CD14-positive monocyte (primary cell): ENCODE measurements around the gene HLA-DPA1. TPM values are rescaled to one million over a fixed set of nuclear protein-coding genes. Genes with fewer than 3 reads are reported as not detected.

Source experiments
- DNase-seq, 3 donors: peaks; one replicate each; pipeline ENCODE4 v3.0.0-alpha.2; 2011 to 2022
- H2AFZ ChIP-seq: 2 replicates; pipeline ENCODE4 v1.6.0; 2012; ENCODE audit warnings: mild to moderate bottlenecking, low read depth, low read length, inconsistent platforms; ENCODE audit not compliant: insufficient read depth, poor library complexity, severe bottlenecking
- H3K27ac ChIP-seq, 2 donors: 1 replicate in 1 of 2; 2 replicates in 1 of 2; pipeline ENCODE4 v1.5.1; 2012 to 2013; ENCODE audit warnings: low read length in 2 of 2, control low read depth in 1 of 2, inconsistent platforms in 1 of 2, low read depth in 1 of 2, mild to moderate bottlenecking in 1 of 2
- H3K27me3 ChIP-seq, 2 donors: one replicate each; pipeline versions ENCODE4 v1.6.0 to v1.6.1; 2011 to 2013; ENCODE audit warnings: low read length in 2 of 2; ENCODE audit not compliant: control insufficient read depth in 2 of 2, insufficient read depth in 2 of 2
- H3K36me3 ChIP-seq, 2 donors: replicated peaks in 1 of 2; 1 replicate in 1 of 2; 2 replicates in 1 of 2; pipeline versions ENCODE4 v1.5.1 to v1.6.1; 2012 to 2013; ENCODE audit warnings: low read length in 2 of 2, control low read depth in 1 of 2, inconsistent platforms in 1 of 2, mild to moderate bottlenecking in 1 of 2; ENCODE audit not compliant: insufficient read depth in 2 of 2, control insufficient read depth in 1 of 2
- H3K4me1 ChIP-seq, 2 donors: 1 replicate in 1 of 2; 2 replicates in 1 of 2; pipeline versions ENCODE4 v1.5.1 to v1.6.1; 2012 to 2013; ENCODE audit warnings: low read length in 2 of 2, control low read depth in 1 of 2, inconsistent platforms in 1 of 2, mild to moderate bottlenecking in 1 of 2, moderate library complexity in 1 of 2; ENCODE audit not compliant: insufficient read depth in 2 of 2, control insufficient read depth in 1 of 2
- H3K4me2 ChIP-seq: replicated peaks from 2 replicates; pipeline ENCODE3; 2012; ENCODE audit warnings: low read length, moderate library complexity, mild to moderate bottlenecking; ENCODE audit not compliant: poor library complexity, severe bottlenecking; ENCODE audit errors: extremely low read depth
- H3K4me3 ChIP-seq, 3 experiments: fragments of 200-600 bp in 1 of 3; sonication (generic) in 1 of 3; replicated peaks in 1 of 3; 1 replicate in 2 of 3; 2 replicates in 1 of 3; pipeline ENCODE4 v1.5.1; 2011 to 2013; ENCODE audit warnings: low read length in 3 of 3, mild to moderate bottlenecking in 3 of 3, control low read depth in 2 of 3, low read depth in 2 of 3, inconsistent platforms in 1 of 3, moderate library complexity in 1 of 3
- H3K79me2 ChIP-seq: 2 replicates; pipeline ENCODE4 v1.6.0; 2012; ENCODE audit warnings: mild to moderate bottlenecking, control low read depth, inconsistent platforms, low read length, moderate library complexity; ENCODE audit not compliant: insufficient read depth
- H3K9ac ChIP-seq: 2 replicates; pipeline ENCODE4 v1.6.0; 2017; ENCODE audit warnings: low read length, mild to moderate bottlenecking; ENCODE audit not compliant: insufficient read depth, poor library complexity, severe bottlenecking
- H3K9me3 ChIP-seq, 2 donors: replicated peaks in 1 of 2; 1 replicate in 1 of 2; 2 replicates in 1 of 2; pipeline versions ENCODE4 v1.5.1 to v1.6.1; 2012 to 2013; ENCODE audit warnings: low read length in 2 of 2, control low read depth in 1 of 2; ENCODE audit not compliant: control insufficient read depth in 1 of 2, insufficient read depth in 1 of 2
- H4K20me1 ChIP-seq: 2 replicates; pipeline ENCODE4 v1.6.0; 2012; ENCODE audit warnings: mild to moderate bottlenecking, low read length, control low read depth, moderate library complexity; ENCODE audit not compliant: insufficient read depth
- H3K27ac Mint-ChIP-seq, 7 donors: one replicate each; pipeline ENCODE4 v1.8.0; 2020; ENCODE audit warnings: mild to moderate bottlenecking in 7 of 7, mixed read lengths in 7 of 7, moderate library complexity in 6 of 7, inconsistent platforms in 2 of 7
- H3K27me3 Mint-ChIP-seq, 3 donors: one replicate each; pipeline ENCODE4 v1.8.0; 2021 to 2022; ENCODE audit warnings: low read depth in 3 of 3, mild to moderate bottlenecking in 3 of 3, mixed read lengths in 3 of 3, moderate library complexity in 3 of 3, inconsistent platforms in 1 of 3
- H3K36me3 Mint-ChIP-seq, 2 donors: one replicate each; pipeline ENCODE4 v1.8.0; 2020; ENCODE audit warnings: mixed read lengths in 2 of 2, inconsistent platforms in 1 of 2, mild to moderate bottlenecking in 1 of 2
- H3K4me1 Mint-ChIP-seq: one replicate; pipeline ENCODE4 v1.8.0; 2020; ENCODE audit warnings: mild to moderate bottlenecking, mixed read lengths
- H3K4me3 Mint-ChIP-seq, 2 donors: one replicate each; pipeline ENCODE4 v1.8.0; 2020; ENCODE audit warnings: mild to moderate bottlenecking in 2 of 2, mixed read lengths in 2 of 2, moderate library complexity in 1 of 2
- H3K9me3 Mint-ChIP-seq, 7 donors: one replicate each; pipeline ENCODE4 v1.8.0; 2020 to 2022; ENCODE audit warnings: mixed read lengths in 7 of 7, mild to moderate bottlenecking in 6 of 7, moderate library complexity in 6 of 7, inconsistent platforms in 2 of 7
- WGBS: methylation state at CpG from one replicate; pipeline ENCODE4 v1.1.5; 2013; ENCODE audit warnings: missing lambda C conversion rate; ENCODE audit not compliant: insufficient coverage; 5-methylcytosine and 5-hydroxymethylcytosine counted together
- intact Hi-C, 2 donors: fragments of 100-400 bp; cut with micrococcal nuclease; formaldehyde crosslinking; loops; one replicate each; pipeline versions ENCODE4 v1.15.0 to v1.15.1; 2023
- polyA plus RNA-seq, 3 donors: library from polyadenylated mRNA; depleted of rRNA in 1 of 3; unstranded in 2 of 3; stranded (reverse) in 1 of 3; fragments of 300-500 nt in 2 of 3; fragments of >200 nt in 1 of 3; fragmentation: Illumina TruSeq in 2 of 3; gene quantifications; 1 replicate in 2 of 3; 2 replicates in 1 of 3; pipeline ENCODE4 v1.2.3, GENCODE V29; 2012 to 2021
- TF ChIP-seq, protein P1 (sequence below): fragments of 200-600 bp; IDR thresholded peaks from one replicate; pipeline ENCODE4 v1.8.0; 2022; ENCODE audit warnings: antibody characterized with exemption, mild to moderate bottlenecking

The HLA-DPA1 gene
- polyA plus RNA-seq, 3 donors, result 578 to 1,024 (median 796) TPM

DNA sequence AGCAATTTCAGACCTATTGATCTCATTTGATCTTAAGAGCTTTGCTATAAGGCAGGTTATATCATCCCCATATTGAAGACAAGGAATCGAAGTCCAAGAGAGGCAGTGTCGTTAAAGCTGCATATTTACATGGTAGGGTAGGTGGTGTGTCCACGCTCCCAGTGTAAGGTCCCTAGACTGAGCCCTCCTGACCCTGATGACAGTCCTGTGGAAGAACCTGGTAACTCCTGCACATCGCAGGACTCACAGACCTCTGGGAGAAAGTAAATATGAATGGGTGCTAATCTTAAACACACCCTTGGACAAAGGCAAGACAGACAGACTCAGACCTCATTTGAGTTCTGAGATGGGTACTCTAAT is 1.7 kb upstream of the HLA-DPA1 start:
- no peaks in the 10 kb centered on the region for H3K9me3 ChIP-seq
- Mint-ChIP-seq H3K4me3 (peak overlapping the region; percentile 73 to 96), H3K27ac (peak overlapping the region; percentile 94 to 98 (median 97)), H3K27me3 (peaks cover 0 to 4% (median 0%) of the 10 kb centered on the region in 3 donors), H3K9me3 (no peaks in the 10 kb centered on the region), H3K4me1 (peaks cover 74% of the 10 kb centered on the region), H3K36me3 (peaks cover 30 to 53% of the 10 kb centered on the region in 2 donors)
- H3K4me1 ChIP-seq, result peaks cover 70 to 89% of the 10 kb centered on the region in 2 donors
- DNase-seq, result no peak
- H3K27ac ChIP-seq, result peak overlapping the region; percentile 80 to 88
- peaks cover 21% of the 10 kb centered on the region for H4K20me1 ChIP-seq
- peak overlapping the region in 2 of 3 experiments; percentile 95 to 100 for H3K4me3 ChIP-seq
- H3K79me2 ChIP-seq, result peaks cover 76% of the 10 kb centered on the region
- TF ChIP-seq, protein P1, sequence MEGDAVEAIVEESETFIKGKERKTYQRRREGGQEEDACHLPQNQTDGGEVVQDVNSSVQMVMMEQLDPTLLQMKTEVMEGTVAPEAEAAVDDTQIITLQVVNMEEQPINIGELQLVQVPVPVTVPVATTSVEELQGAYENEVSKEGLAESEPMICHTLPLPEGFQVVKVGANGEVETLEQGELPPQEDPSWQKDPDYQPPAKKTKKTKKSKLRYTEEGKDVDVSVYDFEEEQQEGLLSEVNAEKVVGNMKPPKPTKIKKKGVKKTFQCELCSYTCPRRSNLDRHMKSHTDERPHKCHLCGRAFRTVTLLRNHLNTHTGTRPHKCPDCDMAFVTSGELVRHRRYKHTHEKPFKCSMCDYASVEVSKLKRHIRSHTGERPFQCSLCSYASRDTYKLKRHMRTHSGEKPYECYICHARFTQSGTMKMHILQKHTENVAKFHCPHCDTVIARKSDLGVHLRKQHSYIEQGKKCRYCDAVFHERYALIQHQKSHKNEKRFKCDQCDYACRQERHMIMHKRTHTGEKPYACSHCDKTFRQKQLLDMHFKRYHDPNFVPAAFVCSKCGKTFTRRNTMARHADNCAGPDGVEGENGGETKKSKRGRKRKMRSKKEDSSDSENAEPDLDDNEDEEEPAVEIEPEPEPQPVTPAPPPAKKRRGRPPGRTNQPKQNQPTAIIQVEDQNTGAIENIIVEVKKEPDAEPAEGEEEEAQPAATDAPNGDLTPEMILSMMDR, result no peak
- no peaks in the 10 kb centered on the region for H3K27me3 ChIP-seq
- no peak overlapping the region for H3K9ac ChIP-seq
- H2AFZ ChIP-seq, result no peak overlapping the region
- H3K4me2 ChIP-seq, result peak overlapping the region; percentile 96
- WGBS, result 97% methylated on average over 3 of the region's 4 CpGs
- intact Hi-C loops, result no loop called here
- peaks cover 2 to 8% of the 10 kb centered on the region in 2 donors for H3K36me3 ChIP-seq

DNA sequence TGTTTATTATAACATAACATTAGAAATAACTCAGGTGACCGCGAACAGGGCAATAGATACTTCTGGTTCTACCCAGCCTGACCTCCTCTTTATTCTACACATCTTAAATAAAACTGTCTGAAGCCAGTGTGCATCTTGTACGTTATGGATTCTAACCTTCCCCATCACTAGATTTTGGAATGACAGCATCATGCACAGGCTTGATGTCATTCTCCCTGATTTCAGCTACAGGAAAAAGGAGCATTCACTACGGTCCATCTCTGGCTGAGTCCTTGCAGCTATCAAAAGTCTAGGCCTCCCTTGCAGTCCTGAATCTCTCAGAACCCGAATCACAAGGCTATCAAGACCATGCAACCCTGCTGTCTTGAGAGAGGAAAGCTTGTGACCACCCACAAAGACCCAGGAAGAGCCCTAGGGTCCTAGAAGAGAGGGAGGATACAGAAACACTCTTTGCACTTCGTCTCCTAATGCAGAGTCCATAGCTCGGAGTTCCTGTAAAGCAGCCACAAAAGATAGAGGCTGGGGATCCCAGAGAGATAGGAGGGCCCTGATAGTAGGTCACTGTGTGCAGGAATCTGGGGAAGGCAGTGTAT is 845 bp downstream of the HLA-DPA1 start:
- Histone ChIP-seq H3K4me3 (peak overlapping the region; percentile 80 to 95 (median 86)), H3K27ac (peak overlapping the region; percentile 77 to 88), H3K9ac (peak overlapping the region; percentile 61), H3K4me2 (peak overlapping the region; percentile 94), H2AFZ (peak overlapping the region; percentile 63), H3K79me2 (peaks cover 64% of the 10 kb centered on the region), H3K9me3 (no peaks in the 10 kb centered on the region), H3K4me1 (peaks cover 52 to 65% of the 10 kb centered on the region in 2 donors), H3K36me3 (peaks cover 26 to 29% of the 10 kb centered on the region in 2 donors), H3K27me3 (no peaks in the 10 kb centered on the region), H4K20me1 (peaks cover 8% of the 10 kb centered on the region)
- Mint-ChIP-seq H3K9me3 (peaks cover 0 to 7% (median 4%) of the 10 kb centered on the region in 7 donors), H3K27me3 (peaks cover 0 to 2% (median 0%) of the 10 kb centered on the region in 3 donors), H3K4me1 (peaks cover 70% of the 10 kb centered on the region), H3K36me3 (peaks cover 34 to 55% of the 10 kb centered on the region in 2 donors), H3K27ac (peak overlapping the region; percentile 90 to 96 (median 94)), H3K4me3 (peak overlapping the region; percentile 75 to 88)
- TF ChIP-seq, protein P1, result no peak
- intact Hi-C loops, result loop anchor here in 1 of 2 donors (5.0 kb wide), 1 partner anchor 45 kb away; no protein-coding TSS in a partner anchor
- DNase-seq, result no peak
- 45% methylated on average over 5 of the region's 7 CpGs for WGBS
